Body of pancreas (tissue), 4 donors: Measurements from ENCODE around the gene TMEFF2.

Source experiments
- POLR2A ChIP-seq, 3 donors: fragments of 450-650 bp; IDR thresholded peaks; one replicate each; pipeline ENCODE4 v1.6.1; 2016; ENCODE audit warnings: antibody characterized with exemption in 3 of 3, mild to moderate bottlenecking in 2 of 3
- TF ChIP-seq, protein P1 (sequence below), 7 experiments: fragments of 450-650 bp in 4 of 7; fragments of 200-600 bp in 3 of 7; sonication (generic) in 3 of 7; IDR thresholded peaks; one replicate each; pipeline ENCODE4 v1.5.1; 2016 to 2019; ENCODE audit warnings: antibody characterized with exemption in 7 of 7

DNA sequence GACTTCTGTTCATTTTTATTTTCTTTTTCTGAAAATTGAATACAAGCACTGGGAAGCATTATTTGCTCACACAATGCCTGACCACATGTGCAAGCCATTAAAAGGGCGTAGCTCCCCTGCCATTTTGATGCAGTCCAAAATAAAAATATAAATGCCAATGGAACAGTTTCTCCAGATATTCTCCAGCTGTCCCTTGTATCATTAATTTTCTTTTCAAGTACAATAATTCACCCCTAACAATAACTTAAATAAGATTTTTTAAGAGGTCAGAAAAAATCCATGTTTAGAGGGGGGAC, 168.0 kb downstream of the TMEFF2 start:
- TF ChIP-seq, protein P1, sequence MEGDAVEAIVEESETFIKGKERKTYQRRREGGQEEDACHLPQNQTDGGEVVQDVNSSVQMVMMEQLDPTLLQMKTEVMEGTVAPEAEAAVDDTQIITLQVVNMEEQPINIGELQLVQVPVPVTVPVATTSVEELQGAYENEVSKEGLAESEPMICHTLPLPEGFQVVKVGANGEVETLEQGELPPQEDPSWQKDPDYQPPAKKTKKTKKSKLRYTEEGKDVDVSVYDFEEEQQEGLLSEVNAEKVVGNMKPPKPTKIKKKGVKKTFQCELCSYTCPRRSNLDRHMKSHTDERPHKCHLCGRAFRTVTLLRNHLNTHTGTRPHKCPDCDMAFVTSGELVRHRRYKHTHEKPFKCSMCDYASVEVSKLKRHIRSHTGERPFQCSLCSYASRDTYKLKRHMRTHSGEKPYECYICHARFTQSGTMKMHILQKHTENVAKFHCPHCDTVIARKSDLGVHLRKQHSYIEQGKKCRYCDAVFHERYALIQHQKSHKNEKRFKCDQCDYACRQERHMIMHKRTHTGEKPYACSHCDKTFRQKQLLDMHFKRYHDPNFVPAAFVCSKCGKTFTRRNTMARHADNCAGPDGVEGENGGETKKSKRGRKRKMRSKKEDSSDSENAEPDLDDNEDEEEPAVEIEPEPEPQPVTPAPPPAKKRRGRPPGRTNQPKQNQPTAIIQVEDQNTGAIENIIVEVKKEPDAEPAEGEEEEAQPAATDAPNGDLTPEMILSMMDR (IDR thresholded peaks at IDR 0.05) = no peak
- no peak for TF ChIP-seq POLR2A (IDR thresholded peaks at IDR 0.05)
